ENCODE results near the gene RGS7.

RGS7 gene

DNA sequence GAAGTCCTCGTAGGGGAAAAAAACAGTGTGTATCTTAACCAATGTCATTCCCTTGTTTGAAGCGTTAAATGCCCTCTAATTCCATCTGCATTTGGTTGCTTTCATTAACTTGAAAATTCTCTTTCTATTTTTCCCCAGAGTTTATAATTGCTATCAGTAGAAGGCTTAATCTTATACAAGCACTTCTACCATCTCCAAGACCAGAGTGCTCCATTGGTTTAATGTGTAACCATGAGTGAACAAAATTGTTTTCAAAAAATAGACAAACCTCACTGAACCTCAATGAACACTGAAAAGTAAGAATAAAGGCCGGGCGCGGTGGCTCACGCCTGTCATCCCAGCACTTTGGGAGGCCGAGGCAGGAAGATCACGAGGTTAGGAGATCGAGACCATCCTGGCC, 141.3 kb downstream of the RGS7 start:
- no peak for TF ChIP-seq MYC (IDR thresholded peaks at IDR 0.05; ENCODE audit: low read depth, low read length)
- no peak for TF ChIP-seq POLR2A (IDR thresholded peaks at IDR 0.05; ENCODE audit: extremely low read depth, insufficient read length)
- TF ChIP-seq MAX (IDR thresholded peaks at IDR 0.05; ENCODE audit: low read depth, low read length): no peak
- TF ChIP-seq, protein P1, sequence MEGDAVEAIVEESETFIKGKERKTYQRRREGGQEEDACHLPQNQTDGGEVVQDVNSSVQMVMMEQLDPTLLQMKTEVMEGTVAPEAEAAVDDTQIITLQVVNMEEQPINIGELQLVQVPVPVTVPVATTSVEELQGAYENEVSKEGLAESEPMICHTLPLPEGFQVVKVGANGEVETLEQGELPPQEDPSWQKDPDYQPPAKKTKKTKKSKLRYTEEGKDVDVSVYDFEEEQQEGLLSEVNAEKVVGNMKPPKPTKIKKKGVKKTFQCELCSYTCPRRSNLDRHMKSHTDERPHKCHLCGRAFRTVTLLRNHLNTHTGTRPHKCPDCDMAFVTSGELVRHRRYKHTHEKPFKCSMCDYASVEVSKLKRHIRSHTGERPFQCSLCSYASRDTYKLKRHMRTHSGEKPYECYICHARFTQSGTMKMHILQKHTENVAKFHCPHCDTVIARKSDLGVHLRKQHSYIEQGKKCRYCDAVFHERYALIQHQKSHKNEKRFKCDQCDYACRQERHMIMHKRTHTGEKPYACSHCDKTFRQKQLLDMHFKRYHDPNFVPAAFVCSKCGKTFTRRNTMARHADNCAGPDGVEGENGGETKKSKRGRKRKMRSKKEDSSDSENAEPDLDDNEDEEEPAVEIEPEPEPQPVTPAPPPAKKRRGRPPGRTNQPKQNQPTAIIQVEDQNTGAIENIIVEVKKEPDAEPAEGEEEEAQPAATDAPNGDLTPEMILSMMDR (IDR thresholded peaks at IDR 0.05; ENCODE audit: low read depth, low read length): no peak
- no peak for DNase-seq (ENCODE audit: low read depth)

DNA sequence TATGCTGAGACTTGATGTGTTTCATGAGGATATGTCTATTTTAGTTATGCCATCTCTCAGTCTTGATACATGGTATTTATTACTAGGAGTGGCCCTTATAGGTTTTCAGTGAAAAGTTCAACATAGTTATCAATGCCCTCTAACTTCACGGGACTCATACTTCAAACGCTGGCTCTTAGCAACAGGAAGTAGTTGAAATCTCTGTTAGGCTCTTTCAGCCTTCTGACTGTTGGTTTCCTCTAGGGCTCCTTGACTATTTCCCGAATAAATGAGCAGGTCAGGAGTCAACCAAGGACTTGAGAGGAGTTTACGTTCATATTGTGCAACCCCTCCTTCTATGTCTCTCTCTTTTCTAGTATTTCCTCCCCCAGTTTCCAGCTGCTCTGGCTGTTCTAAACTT, 141.8 kb downstream of the RGS7 start:
- DNase-seq (ENCODE audit: low read depth): no peak
- TF ChIP-seq MAX (IDR thresholded peaks at IDR 0.05; ENCODE audit: low read depth, low read length): no peak
- TF ChIP-seq, protein P1 (IDR thresholded peaks at IDR 0.05; ENCODE audit: low read depth, low read length): no peak
- no peak for TF ChIP-seq POLR2A (IDR thresholded peaks at IDR 0.05; ENCODE audit: extremely low read depth, insufficient read length)
- TF ChIP-seq MYC (IDR thresholded peaks at IDR 0.05; ENCODE audit: low read depth, low read length): no peak
- H3K4me3 ChIP-seq (ENCODE audit: low read depth, low read length): no peak overlapping the region

More for the DNA sequence above, 141.3 kb downstream of the RGS7 start:
- no peak overlapping the region for H3K4me3 ChIP-seq (ENCODE audit: low read depth, low read length)

- DNase-seq (ENCODE audit: low read depth): no peak
- H3K4me3 ChIP-seq (ENCODE audit: low read depth, low read length): no peak overlapping the region
- no peak for TF ChIP-seq MYC (IDR thresholded peaks at IDR 0.05; ENCODE audit: low read depth, low read length)
- no peak for TF ChIP-seq POLR2A (IDR thresholded peaks at IDR 0.05; ENCODE audit: extremely low read depth, insufficient read length)
- TF ChIP-seq, protein P1 (IDR thresholded peaks at IDR 0.05; ENCODE audit: low read depth, low read length): no peak
- no peak for TF ChIP-seq MAX (IDR thresholded peaks at IDR 0.05; ENCODE audit: low read depth, low read length)
Observed at GRCh38 chr1:241213139-241213538, 143.9 kb downstream of the RGS7 start.

GRCh38 chr1:241212628-241213027, 144.4 kb downstream of the RGS7 start:
- TF ChIP-seq MYC (IDR thresholded peaks at IDR 0.05; ENCODE audit: low read depth, low read length) (no peak), MAX (IDR thresholded peaks at IDR 0.05; ENCODE audit: low read depth, low read length) (no peak), POLR2A (IDR thresholded peaks at IDR 0.05; ENCODE audit: extremely low read depth, insufficient read length) (no peak)
- TF ChIP-seq, protein P1 (IDR thresholded peaks at IDR 0.05; ENCODE audit: low read depth, low read length): no peak
- DNase-seq (ENCODE audit: low read depth): no peak
- no peak overlapping the region for H3K4me3 ChIP-seq (ENCODE audit: low read depth, low read length)

DNA sequence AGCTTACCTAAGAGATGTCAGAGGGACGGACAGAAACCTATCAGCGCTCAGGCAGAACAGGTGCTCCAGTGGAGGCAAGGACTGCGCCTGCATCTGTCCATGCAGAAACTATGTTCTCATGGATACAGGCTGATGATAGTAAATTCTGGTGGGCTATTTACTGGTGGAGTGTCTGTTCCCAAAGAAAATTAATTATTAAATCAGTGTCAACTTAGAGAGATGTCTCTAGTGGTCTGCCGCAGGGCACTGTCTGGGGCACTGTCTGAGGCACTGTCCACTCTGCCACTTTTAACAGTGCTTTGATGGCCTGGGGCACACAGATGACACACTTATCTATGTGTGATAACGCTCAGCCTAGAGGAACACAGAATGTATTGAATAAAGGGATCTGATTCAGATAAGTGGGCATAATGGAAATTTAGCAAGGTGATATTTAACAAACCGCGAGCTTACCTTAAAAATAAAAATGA, 148.1 kb downstream of the RGS7 start:
- no peak overlapping the region for H3K4me3 ChIP-seq (ENCODE audit: low read depth, low read length)
- TF ChIP-seq, protein P1 (IDR thresholded peaks at IDR 0.05; ENCODE audit: low read depth, low read length): no peak
- TF ChIP-seq MAX (IDR thresholded peaks at IDR 0.05; ENCODE audit: low read depth, low read length) (no peak), POLR2A (IDR thresholded peaks at IDR 0.05; ENCODE audit: extremely low read depth, insufficient read length) (no peak), MYC (IDR thresholded peaks at IDR 0.05; ENCODE audit: low read depth, low read length) (no peak)
- no peak for DNase-seq (ENCODE audit: low read depth)
